WTC11 (cell line): Measurements from ENCODE around the gene MTERF4. TPM values are rescaled to one million over a fixed set of nuclear protein-coding genes. Genes with fewer than 3 reads are reported as not detected.

ENCODE experiments used
- ATAC-seq: fragments of 200-7000 bp; cut with Tn5 transposase; 2 replicates; pipeline ENCODE4 v1.10.0; 2021; ENCODE audit warnings: mild to moderate bottlenecking, moderate library complexity
- CTCF ChIA-PET: fragments of 300-600 bp; sonication (Branson Sonifier 250); formaldehyde crosslinking; loops from one replicate; lab custom pipeline; 2021; ENCODE audit warnings: antibody characterized with exemption; lab: Charles Lee
- POLR2A ChIA-PET: fragments of 350-600 bp; sonication (Branson Sonifier 250); formaldehyde crosslinking; loops from one replicate; lab custom pipeline; 2021; ENCODE audit warnings: antibody characterized with exemption; lab: Charles Lee
- DNase-seq: peaks from one replicate; pipeline ENCODE4 v3.0.0; 2021; ENCODE audit warnings: low spot score
- H3K27ac Mint-ChIP-seq: 2 replicates; pipeline ENCODE4 v1.8.0; 2021; ENCODE audit warnings: mixed read lengths
- H3K27me3 Mint-ChIP-seq: 2 replicates; pipeline ENCODE4 v1.8.0; 2021; ENCODE audit warnings: low read depth, mild to moderate bottlenecking, moderate library complexity, mixed read lengths
- H3K36me3 Mint-ChIP-seq: 2 replicates; pipeline ENCODE4 v1.8.0; 2021; ENCODE audit warnings: mixed read lengths
- H3K4me1 Mint-ChIP-seq: 2 replicates; pipeline ENCODE4 v1.8.0; 2022; ENCODE audit warnings: mixed read lengths
- H3K4me3 Mint-ChIP-seq: 2 replicates; pipeline ENCODE4 v1.8.0; 2021; ENCODE audit warnings: mild to moderate bottlenecking, moderate library complexity, mixed read lengths
- H3K9me3 Mint-ChIP-seq: 2 replicates; pipeline ENCODE4 v1.8.0; 2021; ENCODE audit warnings: mixed read lengths
- ATF1 ChIP-seq: sonication (generic); formaldehyde crosslinking; IDR thresholded peaks from 2 replicates; pipeline ENCODE4 v1.8.1; 2023; ENCODE audit warnings: mild to moderate bottlenecking, moderate library complexity, missing genetic modification reagents
- ATF3 ChIP-seq: sonication (generic); formaldehyde crosslinking; conservative IDR thresholded peaks from 2 replicates; pipeline ENCODE4 v1.8.1; 2022; ENCODE audit warnings: mild to moderate bottlenecking, missing genetic modification reagents
- CREM ChIP-seq: sonication (generic); formaldehyde crosslinking; IDR thresholded peaks from 2 replicates; pipeline ENCODE4 v1.8.1; 2022; ENCODE audit warnings: mild to moderate bottlenecking, missing genetic modification reagents, moderate library complexity
- FOXJ3 ChIP-seq: sonication (generic); formaldehyde crosslinking; IDR thresholded peaks from 2 replicates; pipeline ENCODE4 v1.9.0; 2021; ENCODE audit warnings: missing genetic modification reagents, mild to moderate bottlenecking, borderline replicate concordance
- FOXP1 ChIP-seq: sonication (generic); formaldehyde crosslinking; IDR thresholded peaks from 2 replicates; pipeline ENCODE4 v1.8.0; 2022; ENCODE audit warnings: missing genetic modification reagents, mild to moderate bottlenecking, moderate library complexity, borderline replicate concordance
- GRHL2 ChIP-seq: fragments of 250-450 bp; sonication (Bioruptor Pico); IDR thresholded peaks from 2 replicates; pipeline ENCODE4 v1.8.0; 2022; ENCODE audit warnings: mild to moderate bottlenecking, moderate library complexity; ENCODE audit not compliant: insufficient replicate concordance, severe bottlenecking
- GTF2I ChIP-seq: fragments of 250-450 bp; sonication (Bioruptor Pico); conservative IDR thresholded peaks from 2 replicates; pipeline ENCODE4 v1.4.0; 2021; ENCODE audit warnings: mild to moderate bottlenecking
- JUN ChIP-seq: sonication (generic); formaldehyde crosslinking; IDR thresholded peaks from 2 replicates; pipeline ENCODE4 v1.8.0; 2023; ENCODE audit warnings: mild to moderate bottlenecking, missing genetic modification reagents
- OVOL2 ChIP-seq: fragments of 250-450 bp; sonication (Bioruptor Pico); IDR thresholded peaks from 2 replicates; pipeline ENCODE4 v1.9.0; 2021; ENCODE audit warnings: mild to moderate bottlenecking, borderline replicate concordance
- SMAD4 ChIP-seq: sonication (generic); formaldehyde crosslinking; IDR thresholded peaks from 2 replicates; pipeline ENCODE4 v1.8.0; 2022; ENCODE audit warnings: mild to moderate bottlenecking, missing genetic modification reagents
- SP1 ChIP-seq: sonication (generic); formaldehyde crosslinking; conservative IDR thresholded peaks from 2 replicates; pipeline ENCODE4 v1.8.1; 2022; ENCODE audit warnings: missing genetic modification reagents
- STAT6 ChIP-seq: sonication (generic); formaldehyde crosslinking; conservative IDR thresholded peaks from 2 replicates; pipeline ENCODE4 v1.8.1; 2023; ENCODE audit warnings: mild to moderate bottlenecking, low read depth, missing genetic modification reagents, moderate library complexity
- TCF7 ChIP-seq: sonication (generic); formaldehyde crosslinking; IDR thresholded peaks from 2 replicates; pipeline ENCODE4 v1.8.0; 2022; ENCODE audit warnings: mild to moderate bottlenecking, low read depth, missing genetic modification reagents, moderate library complexity
- ZBTB21 ChIP-seq: sonication (generic); formaldehyde crosslinking; IDR thresholded peaks from 2 replicates; pipeline ENCODE4 v1.8.1; 2023; ENCODE audit warnings: mild to moderate bottlenecking, missing genetic modification reagents, borderline replicate concordance
- ZBTB43 ChIP-seq: sonication (generic); formaldehyde crosslinking; IDR thresholded peaks from 2 replicates; pipeline ENCODE4 v1.8.1; 2023; ENCODE audit warnings: mild to moderate bottlenecking, missing genetic modification reagents
- ZNF138 ChIP-seq: sonication (generic); formaldehyde crosslinking; conservative IDR thresholded peaks from 2 replicates; pipeline ENCODE4 v1.8.1; 2022; ENCODE audit warnings: mild to moderate bottlenecking, moderate library complexity, missing genetic modification reagents
- ZNF317 ChIP-seq: sonication (generic); formaldehyde crosslinking; IDR thresholded peaks from 2 replicates; pipeline ENCODE4 v1.8.1; 2023; ENCODE audit warnings: low read depth, mild to moderate bottlenecking, moderate library complexity, missing genetic modification reagents, borderline replicate concordance
- ZNF671 ChIP-seq: fragments of 250-450 bp; sonication (Bioruptor Pico); IDR thresholded peaks from 2 replicates; pipeline ENCODE4 v1.8.0; 2021; ENCODE audit warnings: mild to moderate bottlenecking
- total RNA-seq: library from RNA; stranded (reverse); gene quantifications from 3 replicates; pipeline ENCODE4 v1.2.3, GENCODE V29; 2021
- TF ChIP-seq, protein P1 (sequence below): fragments of 250-450 bp; sonication (Bioruptor Pico); IDR thresholded peaks from 2 replicates; pipeline ENCODE4 v1.9.0; 2021; ENCODE audit warnings: mild to moderate bottlenecking
- TF ChIP-seq, protein P2 (sequence below): fragments of 250-450 bp; sonication (Bioruptor Pico); IDR thresholded peaks from 2 replicates; pipeline ENCODE4 v1.9.0; 2021; ENCODE audit warnings: mild to moderate bottlenecking

Gene MTERF4
- total RNA-seq, 1 experiment from 2014 or later, result 23.3 TPM

DNA sequence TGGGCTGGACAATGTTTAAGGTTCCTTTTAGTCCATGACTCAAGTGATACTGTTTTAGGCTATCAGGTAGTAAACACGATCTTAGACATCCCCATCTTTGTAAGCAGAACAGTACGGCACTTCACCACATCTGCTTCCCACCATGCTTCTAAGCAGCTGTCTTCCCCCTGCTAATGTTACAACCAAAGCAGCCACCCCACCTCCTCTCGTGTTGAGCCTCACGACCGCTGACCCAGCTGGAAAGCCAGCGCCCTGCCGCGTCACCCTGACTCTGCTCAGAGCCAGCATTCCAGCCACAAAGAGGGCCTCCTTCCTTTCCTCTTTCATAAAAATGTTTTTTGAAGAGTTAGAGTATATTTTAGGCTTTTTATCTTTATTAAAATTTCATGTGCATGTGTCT is 9.4 kb downstream of the MTERF4 start:
- CTCF ChIA-PET, result interaction anchor here (0.9 to 1.4 kb wide), 3 partner anchors 15 to 178 kb away, joined by 3 to 5 read pairs (median 3); no protein-coding TSS in a partner anchor
- Mint-ChIP-seq H3K27me3 (no peaks in the 10 kb centered on the region), H3K9me3 (no peaks in the 10 kb centered on the region), H3K4me3 (no peak overlapping the region), H3K4me1 (peaks cover 29% of the 10 kb centered on the region), H3K27ac (peak overlapping the region; percentile 57; the same call in 1 of the 2 replicates), H3K36me3 (peaks cover 30% of the 10 kb centered on the region)
- POLR2A ChIA-PET, result no interaction called here
- ATAC-seq (no peak), DNase-seq (no peak)
- TF ChIP-seq GRHL2 (CRISPR knock-in tag), result no peak
- TF ChIP-seq SP1 (CRISPR knock-in tag), result no peak
- no peak for TF ChIP-seq GTF2I (CRISPR knock-in tag)
- no peak for TF ChIP-seq ZNF671 (CRISPR knock-in tag)
- TF ChIP-seq SMAD4, result no peak
- TF ChIP-seq STAT6 (CRISPR knock-in tag), result no peak
- TF ChIP-seq JUN (CRISPR knock-in tag), result no peak
- no peak for TF ChIP-seq ZNF138 (CRISPR knock-in tag)
- TF ChIP-seq, protein P1, sequence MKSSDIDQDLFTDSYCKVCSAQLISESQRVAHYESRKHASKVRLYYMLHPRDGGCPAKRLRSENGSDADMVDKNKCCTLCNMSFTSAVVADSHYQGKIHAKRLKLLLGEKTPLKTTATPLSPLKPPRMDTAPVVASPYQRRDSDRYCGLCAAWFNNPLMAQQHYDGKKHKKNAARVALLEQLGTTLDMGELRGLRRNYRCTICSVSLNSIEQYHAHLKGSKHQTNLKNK (CRISPR knock-in tag), result no peak
- TF ChIP-seq ZNF317 (CRISPR knock-in tag), result no peak
- no peak for TF ChIP-seq FOXP1 (CRISPR knock-in tag)
- TF ChIP-seq TCF7 (CRISPR knock-in tag), result no peak
- TF ChIP-seq ATF3 (CRISPR knock-in tag), result no peak
- TF ChIP-seq ATF1 (CRISPR knock-in tag), result no peak
- no peak for TF ChIP-seq FOXJ3 (CRISPR knock-in tag)
- no peak for TF ChIP-seq ZBTB21
- TF ChIP-seq CREM, result no peak
- TF ChIP-seq ZBTB43 (CRISPR knock-in tag), result no peak
- TF ChIP-seq OVOL2, result no peak
- TF ChIP-seq, protein P2, sequence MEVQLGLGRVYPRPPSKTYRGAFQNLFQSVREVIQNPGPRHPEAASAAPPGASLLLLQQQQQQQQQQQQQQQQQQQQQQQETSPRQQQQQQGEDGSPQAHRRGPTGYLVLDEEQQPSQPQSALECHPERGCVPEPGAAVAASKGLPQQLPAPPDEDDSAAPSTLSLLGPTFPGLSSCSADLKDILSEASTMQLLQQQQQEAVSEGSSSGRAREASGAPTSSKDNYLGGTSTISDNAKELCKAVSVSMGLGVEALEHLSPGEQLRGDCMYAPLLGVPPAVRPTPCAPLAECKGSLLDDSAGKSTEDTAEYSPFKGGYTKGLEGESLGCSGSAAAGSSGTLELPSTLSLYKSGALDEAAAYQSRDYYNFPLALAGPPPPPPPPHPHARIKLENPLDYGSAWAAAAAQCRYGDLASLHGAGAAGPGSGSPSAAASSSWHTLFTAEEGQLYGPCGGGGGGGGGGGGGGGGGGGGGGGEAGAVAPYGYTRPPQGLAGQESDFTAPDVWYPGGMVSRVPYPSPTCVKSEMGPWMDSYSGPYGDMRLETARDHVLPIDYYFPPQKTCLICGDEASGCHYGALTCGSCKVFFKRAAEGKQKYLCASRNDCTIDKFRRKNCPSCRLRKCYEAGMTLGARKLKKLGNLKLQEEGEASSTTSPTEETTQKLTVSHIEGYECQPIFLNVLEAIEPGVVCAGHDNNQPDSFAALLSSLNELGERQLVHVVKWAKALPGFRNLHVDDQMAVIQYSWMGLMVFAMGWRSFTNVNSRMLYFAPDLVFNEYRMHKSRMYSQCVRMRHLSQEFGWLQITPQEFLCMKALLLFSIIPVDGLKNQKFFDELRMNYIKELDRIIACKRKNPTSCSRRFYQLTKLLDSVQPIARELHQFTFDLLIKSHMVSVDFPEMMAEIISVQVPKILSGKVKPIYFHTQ, result no peak
